Gastroesophageal sphincter (tissue), 4 donors: ENCODE measurements around the gene GRID2. TPM values are rescaled to one million over a fixed set of nuclear protein-coding genes. Genes with fewer than 3 reads are reported as not detected.

Experiments
- ATAC-seq: fragments of 150-250 bp; one replicate; pipeline ENCODE4 v1.9.1; 2016; ENCODE audit warnings: mild to moderate bottlenecking, moderate library complexity
- H3K27ac ChIP-seq, 4 donors: fragments of 200-600 bp; sonication (generic) in 3 of 4; 1 replicate in 3 of 4; 2 replicates in 1 of 4; pipeline ENCODE4 v1.5.1; 2016 to 2019
- H3K27me3 ChIP-seq: fragments of 200-600 bp; sonication (generic); one replicate; pipeline ENCODE4 v1.5.1; 2019
- H3K36me3 ChIP-seq, 2 donors: fragments of 200-600 bp; sonication (generic); one replicate each; pipeline ENCODE4 v1.5.1; 2019; ENCODE audit warnings: control low read depth in 1 of 2
- H3K4me1 ChIP-seq, 3 donors: fragments of 200-600 bp; sonication (generic); 1 replicate in 2 of 3; 2 replicates in 1 of 3; pipeline ENCODE4 v1.5.1; 2016 to 2019; ENCODE audit warnings: control low read depth in 2 of 3
- H3K4me3 ChIP-seq, 2 donors: fragments of 200-600 bp; sonication (generic); one replicate each; pipeline ENCODE4 v1.5.1; 2019; ENCODE audit warnings: mild to moderate bottlenecking in 1 of 2, moderate library complexity in 1 of 2
- H3K9me3 ChIP-seq, 3 donors: fragments of 200-600 bp; sonication (generic); one replicate each; pipeline ENCODE4 v1.5.1; 2017 to 2019; ENCODE audit warnings: control low read depth in 2 of 3
- CTCF ChIP-seq, 4 experiments: fragments of 200-600 bp in 2 of 4; fragments of 450-650 bp in 2 of 4; sonication (generic) in 1 of 4; IDR thresholded peaks; one replicate each; pipeline ENCODE4 v1.5.1; 2017 to 2019; ENCODE audit warnings: antibody characterized with exemption in 4 of 4, mild to moderate bottlenecking in 2 of 4, moderate library complexity in 2 of 4
- EP300 ChIP-seq: sonication (generic); formaldehyde crosslinking; IDR thresholded peaks from one replicate; pipeline ENCODE4 v1.6.1; 2017; ENCODE audit warnings: antibody characterized with exemption, mild to moderate bottlenecking
- POLR2A ChIP-seq, 2 donors: fragments of 450-650 bp; IDR thresholded peaks; one replicate each; pipeline ENCODE4 v1.6.1; 2017; ENCODE audit warnings: antibody characterized with exemption in 2 of 2, mild to moderate bottlenecking in 2 of 2, moderate library complexity in 1 of 2
- POLR2AphosphoS5 ChIP-seq: sonication (generic); formaldehyde crosslinking; IDR thresholded peaks from one replicate; pipeline ENCODE4 v1.6.1; 2017; ENCODE audit warnings: antibody characterized with exemption
- WGBS, 2 donors: methylation state at CpG; one replicate each; pipeline ENCODE4 v1.1.5; 2018; ENCODE audit warnings: low coverage in 1 of 2; 5-methylcytosine and 5-hydroxymethylcytosine counted together
- total RNA-seq, 4 donors: library from RNA; depleted of rRNA; stranded (reverse); fragments of >200 nt; gene quantifications; one replicate each; pipeline ENCODE4 v1.1.0, GENCODE V29; 2016

Gene GRID2
- total RNA-seq, 4 donors from 2014 or later = 0.81 TPM; not detected in 3

GRCh38 chr4:92357966-92358365 lies 54.2 kb downstream of the GRID2 start:
- H3K27ac ChIP-seq = no peak overlapping the region
- H3K36me3 ChIP-seq = no peaks in the 10 kb centered on the region
- H3K9me3 ChIP-seq = no peaks in the 10 kb centered on the region
- WGBS, 2 donors = 77 to 100% methylated on average over 2 of the region's 2 CpGs
- no peak for TF ChIP-seq EP300
- TF ChIP-seq POLR2AphosphoS5 = no peak
- no peak for TF ChIP-seq CTCF (IDR thresholded peaks at IDR 0.05)
- TF ChIP-seq POLR2A (IDR thresholded peaks at IDR 0.05) = no peak
- no peaks in the 10 kb centered on the region for H3K27me3 ChIP-seq
- ATAC-seq = no peak
- no peak overlapping the region for H3K4me3 ChIP-seq
- no peaks in the 10 kb centered on the region for H3K4me1 ChIP-seq

GRCh38 chr4:92359491-92359890 lies 55.7 kb downstream of the GRID2 start:
- no peak overlapping the region for H3K27ac ChIP-seq
- H3K36me3 ChIP-seq = no peaks in the 10 kb centered on the region
- no peak overlapping the region for H3K4me3 ChIP-seq
- H3K27me3 ChIP-seq = no peaks in the 10 kb centered on the region
- TF ChIP-seq POLR2A (IDR thresholded peaks at IDR 0.05) (no peak), POLR2AphosphoS5 (no peak), EP300 (no peak), CTCF (IDR thresholded peaks at IDR 0.05) (no peak)
- no peaks in the 10 kb centered on the region for H3K4me1 ChIP-seq
- 20 to 56% methylated on average over 1 to 2 of the region's 2 CpGs for WGBS, 2 donors
- no peaks in the 10 kb centered on the region for H3K9me3 ChIP-seq
- no peak for ATAC-seq

GRCh38 chr4:92362028-92362427 lies 58.3 kb downstream of the GRID2 start:
- Histone ChIP-seq H3K27me3 (no peaks in the 10 kb centered on the region), H3K4me1 (no peaks in the 10 kb centered on the region), H3K36me3 (no peaks in the 10 kb centered on the region), H3K27ac (no peak overlapping the region), H3K4me3 (no peak overlapping the region), H3K9me3 (no peaks in the 10 kb centered on the region)
- TF ChIP-seq POLR2AphosphoS5 (no peak), CTCF (IDR thresholded peaks at IDR 0.05) (no peak), POLR2A (IDR thresholded peaks at IDR 0.05) (no peak), EP300 (no peak)
- no peak for ATAC-seq

- Histone ChIP-seq H3K4me3 (no peak overlapping the region), H3K27me3 (no peaks in the 10 kb centered on the region), H3K27ac (no peak overlapping the region), H3K9me3 (no peaks in the 10 kb centered on the region), H3K36me3 (no peaks in the 10 kb centered on the region), H3K4me1 (no peaks in the 10 kb centered on the region)
- ATAC-seq = no peak
- TF ChIP-seq POLR2A (IDR thresholded peaks at IDR 0.05) = no peak
- no peak for TF ChIP-seq EP300
- no peak for TF ChIP-seq CTCF (IDR thresholded peaks at IDR 0.05)
- 86 to 94% methylated on average over 2 to 4 of the region's 4 CpGs for WGBS, 2 donors
These were observed 64.9 kb downstream of the GRID2 start for GRCh38 chr4:92368653-92369052.

GRCh38 chr4:92381616-92382015 lies 77.8 kb downstream of the GRID2 start:
- no peaks in the 10 kb centered on the region for H3K4me1 ChIP-seq
- no peaks in the 10 kb centered on the region for H3K36me3 ChIP-seq
- no peak for TF ChIP-seq POLR2A (IDR thresholded peaks at IDR 0.05)
- no peak for TF ChIP-seq POLR2AphosphoS5
- TF ChIP-seq EP300 = no peak
- no peak overlapping the region for H3K27ac ChIP-seq
- no peaks in the 10 kb centered on the region for H3K9me3 ChIP-seq
- no peaks in the 10 kb centered on the region for H3K27me3 ChIP-seq
- ATAC-seq = no peak
- no peak overlapping the region for H3K4me3 ChIP-seq

- WGBS, 2 donors = 71 to 90% methylated on average over 1 of the region's 1 CpG
- Histone ChIP-seq H3K27ac (no peak overlapping the region), H3K9me3 (no peaks in the 10 kb centered on the region), H3K4me1 (no peaks in the 10 kb centered on the region), H3K27me3 (no peaks in the 10 kb centered on the region), H3K36me3 (no peaks in the 10 kb centered on the region), H3K4me3 (no peak overlapping the region)
- ATAC-seq = no peak
- no peak for TF ChIP-seq POLR2AphosphoS5
- TF ChIP-seq CTCF (IDR thresholded peaks at IDR 0.05) = no peak
- TF ChIP-seq POLR2A (IDR thresholded peaks at IDR 0.05) = no peak
- no peak for TF ChIP-seq EP300
These were observed 78.4 kb downstream of the GRID2 start for GRCh38 chr4:92382128-92382527.
